CD4-positive, alpha-beta T cell treated with Interleukin-12 subunit alpha and Interleukin-12 subunit beta, for 1 hour (primary cell): ENCODE results near the gene HOXC10.

Experiments
- DNase-seq: peaks from one replicate; pipeline ENCODE4 v3.0.0-alpha.2; 2020

Gene HOXC10

DNA sequence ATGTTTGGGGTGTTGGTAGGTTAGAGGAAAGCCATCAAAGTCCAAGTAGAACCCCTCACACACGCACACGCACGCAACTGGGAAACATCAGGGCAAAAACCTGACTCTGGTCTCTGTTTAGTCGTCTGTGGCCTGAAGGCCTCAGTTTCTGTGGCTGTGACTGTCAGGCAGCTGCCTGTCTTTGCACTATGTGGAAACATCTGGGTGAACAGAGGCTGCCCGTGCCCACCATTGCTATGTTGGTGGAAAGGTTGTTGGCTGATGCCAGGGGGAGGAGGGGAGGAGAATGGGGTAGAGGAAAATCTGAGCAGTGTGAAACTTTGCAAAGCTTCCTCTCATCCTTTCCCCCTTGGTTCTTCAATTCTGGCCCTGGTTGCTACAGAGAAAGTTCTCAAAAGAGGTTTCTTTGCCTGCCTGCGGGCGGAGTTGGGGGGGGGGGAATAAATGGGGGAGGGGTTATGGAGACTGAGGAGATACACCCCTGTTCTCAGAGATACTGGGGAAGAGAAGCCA, 7.5 kb downstream of the HOXC10 start:
- DNase-seq, result no peak

DNA sequence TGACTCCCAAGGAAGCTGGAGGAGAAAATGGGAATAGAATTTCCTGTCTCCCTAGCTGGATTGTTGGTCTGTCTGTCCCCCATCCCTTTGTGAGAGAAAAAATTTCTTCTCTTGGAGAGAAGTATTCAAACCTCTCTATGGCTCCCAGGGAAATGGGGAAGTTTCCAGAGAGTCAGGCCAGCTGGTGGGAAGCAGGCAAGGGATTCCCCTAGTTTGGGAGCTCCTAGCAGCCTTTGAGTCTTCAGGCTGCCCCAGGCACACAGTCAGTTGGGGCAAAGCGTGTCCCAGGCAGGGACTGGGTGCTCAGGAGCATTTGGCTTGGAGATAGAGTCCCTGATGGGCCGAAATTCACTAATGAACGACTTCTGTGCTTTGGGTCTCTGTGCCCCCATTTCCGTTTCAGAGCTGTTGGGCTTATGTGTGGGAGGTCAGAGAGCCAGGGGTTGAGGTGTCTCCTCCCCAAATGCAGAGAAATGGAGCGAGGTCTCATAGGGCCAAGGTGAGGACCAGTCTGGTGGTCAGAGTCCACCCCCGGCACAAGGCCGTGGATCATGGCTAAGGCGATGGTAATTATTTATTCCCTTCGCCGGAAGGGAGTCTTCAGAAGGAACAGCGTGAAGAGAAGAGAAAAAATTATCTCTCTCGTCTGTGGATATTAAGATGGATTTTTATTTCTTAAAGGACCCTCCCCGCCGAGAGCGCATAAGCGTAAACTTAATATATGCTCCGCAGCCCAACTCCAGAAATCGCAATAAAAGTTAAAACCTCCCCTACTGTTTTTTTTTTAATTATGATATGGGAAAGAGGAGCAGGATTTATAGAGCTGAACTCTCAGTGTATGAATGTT, 8.4 kb downstream of the HOXC10 start:
- DNase-seq, result no peak

DNA sequence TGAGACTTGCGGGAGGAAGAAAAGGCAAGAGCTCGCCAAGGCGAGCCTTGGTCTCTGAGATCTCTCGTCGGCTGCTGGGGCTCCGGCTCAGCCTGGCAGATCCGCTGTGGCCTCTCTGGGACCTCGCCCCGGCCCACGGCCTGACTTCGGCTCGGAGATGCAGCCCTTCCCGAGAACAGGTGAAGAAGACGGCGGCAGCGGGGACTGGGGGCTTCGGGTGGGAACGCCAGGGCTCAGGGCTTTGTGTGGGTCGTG, 9.0 kb downstream of the HOXC10 start:
- DNase-seq, result no peak

- no peak for DNase-seq
Measured at GRCh38 chr12:53994264-53995001, 9.5 kb downstream of the HOXC10 start.

DNA sequence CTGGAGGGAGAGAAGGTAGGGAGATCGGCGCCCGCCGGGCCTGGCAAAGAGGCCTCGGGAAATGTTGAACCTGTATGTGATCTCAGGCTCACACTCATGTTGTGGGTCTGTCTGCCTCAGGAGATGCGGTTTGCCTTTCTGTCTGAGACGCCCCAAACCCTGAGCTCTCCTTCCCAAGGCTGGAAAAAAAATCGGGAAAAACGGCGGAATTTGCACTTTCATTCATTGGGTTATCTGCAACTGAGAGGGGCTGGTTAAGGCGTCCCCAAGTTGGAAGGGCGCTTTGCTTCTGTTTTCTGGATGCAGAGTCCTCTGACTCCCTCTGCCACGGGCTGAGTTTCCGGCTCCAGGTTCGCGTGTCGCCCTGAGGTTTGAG, 10.0 kb downstream of the HOXC10 start:
- DNase-seq, result no peak

- DNase-seq, result no peak
Measured at GRCh38 chr12:53995378-53996239, 10.7 kb downstream of the HOXC10 start.

DNA sequence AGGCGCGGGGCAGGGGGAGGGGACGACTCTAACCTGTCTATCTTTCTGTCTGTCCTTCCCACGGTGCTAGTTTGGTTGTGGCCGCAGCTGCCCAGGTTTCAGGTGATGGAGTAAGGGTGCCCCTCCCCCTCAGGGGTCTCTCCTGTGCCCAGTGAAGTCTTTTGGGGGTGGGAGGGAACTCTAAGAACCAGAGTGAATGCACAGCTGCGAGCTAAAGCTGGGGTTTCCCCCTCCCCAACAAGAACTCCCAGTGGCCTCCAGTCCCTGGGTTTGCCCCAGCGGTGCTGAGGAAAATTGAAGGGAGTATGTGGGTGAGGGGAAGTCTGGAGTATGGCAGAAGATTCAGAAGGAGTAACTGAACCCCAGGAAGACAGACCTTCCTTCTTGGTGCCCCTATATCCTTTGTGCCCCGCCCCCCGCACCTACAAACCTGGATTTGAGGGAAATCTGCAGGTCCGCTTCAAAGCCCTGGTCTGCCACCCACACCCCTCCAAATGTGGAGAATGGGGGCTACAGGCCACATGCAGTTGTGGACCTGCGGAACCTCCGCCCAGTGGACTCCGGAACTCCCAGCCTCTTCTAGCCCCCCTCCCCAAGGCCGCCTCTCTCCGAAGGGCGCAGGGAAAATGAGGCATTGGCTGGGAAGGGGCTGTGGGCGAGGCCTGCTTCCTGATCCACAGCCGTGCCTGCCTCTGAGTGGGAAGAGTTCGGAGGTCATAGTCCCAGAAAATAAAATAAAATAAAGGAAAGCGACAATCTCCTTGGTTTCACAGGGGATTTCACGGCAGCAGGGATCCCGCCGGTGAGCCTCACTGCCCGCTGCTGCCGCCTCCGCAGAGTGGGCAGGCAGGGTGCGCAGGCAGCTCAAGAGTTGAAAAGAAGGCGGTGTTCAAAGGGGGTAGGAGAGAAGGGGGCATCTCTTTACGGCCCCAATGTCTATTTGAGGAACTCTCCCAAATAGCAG, 11.6 kb downstream of the HOXC10 start:
- DNase-seq, result no peak

- no peak for DNase-seq
Measured at GRCh38 chr12:53997204-53998109, 12.5 kb downstream of the HOXC10 start.

GRCh38 chr12:53998110-53998899, 13.4 kb downstream of the HOXC10 start:
- DNase-seq, result no peak

DNA sequence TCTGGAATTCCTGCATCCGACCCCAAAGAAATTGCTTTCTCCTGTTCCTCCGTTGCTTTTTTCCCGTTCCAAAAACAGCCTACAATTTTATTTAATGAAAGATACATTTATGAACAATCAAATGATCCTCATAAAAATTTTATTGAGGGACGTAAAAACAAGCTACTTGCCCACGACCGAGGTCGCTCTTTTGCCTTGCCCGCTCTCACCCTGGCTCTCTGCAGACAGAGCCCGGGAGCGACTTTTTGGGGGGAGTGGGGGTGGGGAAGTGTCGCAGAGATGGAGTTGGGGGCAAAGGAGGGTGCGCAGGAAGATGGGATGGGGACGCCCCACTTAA, 13.9 kb downstream of the HOXC10 start:
- no peak for DNase-seq

GRCh38 chr12:53999559-54000115, 14.7 kb downstream of the HOXC10 start:
- DNase-seq, result no peak

DNA sequence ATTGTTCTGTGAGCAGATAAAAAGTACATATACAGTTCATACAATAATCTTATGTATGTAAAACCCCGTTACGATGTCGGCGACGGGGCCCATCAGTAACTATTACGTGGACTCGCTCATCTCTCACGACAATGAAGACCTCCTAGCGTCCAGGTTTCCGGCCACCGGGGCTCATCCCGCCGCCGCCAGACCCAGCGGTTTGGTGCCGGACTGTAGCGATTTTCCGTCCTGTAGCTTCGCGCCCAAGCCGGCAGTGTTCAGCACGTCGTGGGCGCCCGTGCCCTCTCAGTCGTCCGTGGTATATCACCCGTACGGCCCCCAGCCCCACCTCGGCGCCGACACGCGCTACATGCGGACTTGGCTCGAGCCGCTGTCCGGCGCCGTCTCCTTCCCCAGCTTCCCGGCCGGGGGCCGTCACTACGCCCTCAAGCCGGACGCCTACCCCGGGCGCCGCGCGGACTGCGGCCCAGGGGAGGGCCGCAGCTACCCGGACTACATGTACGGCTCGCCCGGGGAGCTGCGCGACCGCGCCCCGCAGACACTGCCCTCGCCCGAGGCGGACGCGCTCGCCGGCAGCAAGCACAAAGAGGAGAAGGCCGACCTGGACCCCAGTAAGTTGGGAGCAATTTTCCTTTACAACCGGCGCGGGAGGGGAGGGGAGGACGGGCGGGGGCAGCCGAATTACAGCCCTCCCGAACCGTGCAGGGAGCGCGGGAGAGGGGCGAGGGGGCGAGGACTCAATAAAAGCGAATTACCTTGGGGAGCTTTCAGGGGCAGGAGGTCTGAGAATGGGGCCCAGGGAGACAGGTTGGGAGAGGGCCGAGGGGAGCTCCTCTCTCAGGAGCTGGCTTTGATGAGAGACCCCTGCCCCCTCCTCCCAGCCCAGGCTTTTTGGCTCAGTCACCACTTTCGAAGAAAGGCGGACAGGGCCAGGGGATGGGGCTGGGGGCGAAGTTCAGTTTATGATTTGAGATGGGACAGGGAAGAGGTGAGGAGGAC, 15.5 kb downstream of the HOXC10 start, which contains the start of gene HOXC9:
HOXC9 (plus strand) TSS at position 46 of the 999 bp plus-strand sequence; CDS start at position 74, 28 bp downstream.
- no peak for DNase-seq

DNA sequence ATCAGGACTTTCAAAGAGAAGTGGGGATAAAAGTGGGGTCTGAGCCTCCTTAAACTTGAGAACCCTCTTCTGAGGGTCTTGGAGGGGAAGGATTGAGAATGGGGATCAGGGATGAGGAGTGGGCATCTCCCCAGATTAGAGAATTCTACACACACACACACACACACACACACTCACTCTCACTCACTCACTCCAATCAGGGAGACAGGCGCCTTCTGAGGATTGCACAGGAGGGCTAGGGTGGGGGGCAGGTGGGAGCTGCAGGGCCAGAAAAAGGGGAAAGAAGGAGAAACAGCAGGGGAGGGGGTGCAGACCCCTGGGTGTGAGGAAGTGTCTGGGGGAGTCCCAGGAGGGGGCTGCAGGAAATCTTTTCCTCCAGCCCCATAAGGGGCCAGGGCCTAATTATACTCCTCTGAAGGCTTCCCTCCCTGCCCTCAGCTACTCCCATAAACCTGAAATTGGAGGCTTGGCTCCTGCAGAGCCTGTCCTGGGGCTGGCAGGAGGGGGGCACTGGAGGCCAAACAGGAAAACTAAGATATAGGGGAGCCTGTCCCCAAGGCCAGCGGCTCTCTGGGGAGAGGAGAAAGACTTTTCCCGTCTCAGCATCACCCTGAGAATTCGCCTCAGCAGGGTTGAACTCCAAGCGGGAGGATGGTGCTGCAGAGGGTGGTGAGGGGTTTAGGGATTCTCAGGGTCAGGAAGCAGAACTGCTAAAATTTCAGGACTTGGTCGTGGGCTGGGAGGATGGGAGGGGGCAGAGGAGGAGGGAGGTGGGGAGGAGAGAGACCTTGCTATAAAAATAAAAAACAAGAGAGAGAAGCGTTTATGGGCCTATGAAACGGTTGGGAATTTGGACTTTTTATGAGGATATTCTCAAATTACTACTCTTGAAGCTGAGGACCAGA, 16.6 kb downstream of the HOXC10 start:
- DNase-seq, result no peak

- DNase-seq, result no peak
Measured at GRCh38 chr12:54002278-54002914, 17.4 kb downstream of the HOXC10 start.

DNA sequence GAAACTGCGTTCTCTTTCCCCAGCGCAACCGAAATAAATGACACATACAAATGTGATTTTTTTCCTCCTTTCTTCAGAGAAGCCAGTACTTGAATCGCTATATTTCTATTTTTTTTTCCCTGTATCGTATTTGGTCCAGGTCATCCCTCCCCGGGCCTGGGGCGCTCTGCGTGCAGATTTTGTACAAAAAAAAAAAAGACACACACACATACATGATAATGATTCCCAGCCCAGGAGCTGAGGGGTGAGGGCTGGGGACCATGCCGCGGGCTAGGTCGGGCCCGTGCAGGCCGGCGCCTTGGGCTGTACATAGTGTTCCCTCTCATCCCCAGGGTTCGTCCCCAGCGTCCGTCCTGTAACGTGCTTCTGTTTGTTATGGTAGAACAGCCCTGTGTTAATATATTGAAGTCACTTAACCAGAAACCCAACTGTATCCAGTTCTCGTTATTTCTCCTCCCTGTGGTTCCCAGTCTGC, 18.0 kb downstream of the HOXC10 start:
- DNase-seq, result no peak

- no peak for DNase-seq
Measured at GRCh38 chr12:54003625-54004024, 18.7 kb downstream of the HOXC10 start.
